Endothelial cell of hepatic sinusoid (primary cell): ENCODE results near the gene CEP295NL.
"Not testable (repeated sequence)": the region's sequence is repeated elsewhere in the genome, so short reads cannot be mapped to it uniquely, and the experiment has no call there.

Source experiments
- in situ Hi-C: cut with HindIII; loops from 2 replicates; pipeline ENCODE4 v1.10.0; 2017; ENCODE audit warnings: low sequenced_read_pairs

CEP295NL gene

GRCh38 chr17:78933025-78933958, 30.3 kb upstream of the CEP295NL start:
- in situ Hi-C loops, result no loop called here

GRCh38 chr17:78929908-78930775, 27.1 kb upstream of the CEP295NL start:
- in situ Hi-C loops, result no loop called here

GRCh38 chr17:78925662-78926555, 22.9 kb upstream of the CEP295NL start:
- in situ Hi-C loops, result no loop called here

- in situ Hi-C loops, result no loop called here
These were observed 22.2 kb upstream of the CEP295NL start, which contains the start of gene TIMP2 for GRCh38 chr17:78925234-78925633. Gene TIMP2, minus strand, starts transcription at chr17:78925387. Its CDS starts 299 bp downstream, at chr17:78925088.

- in situ Hi-C loops, result no loop called here
These were observed 21.6 kb upstream of the CEP295NL start for GRCh38 chr17:78924481-78925151.

GRCh38 chr17:78923660-78924453, 20.9 kb upstream of the CEP295NL start:
- in situ Hi-C loops, result no loop called here

GRCh38 chr17:78922816-78923498, 20.0 kb upstream of the CEP295NL start:
- in situ Hi-C loops, result no loop called here

GRCh38 chr17:78921437-78921971, 18.5 kb upstream of the CEP295NL start:
- in situ Hi-C loops, result no loop called here

- in situ Hi-C loops, result no loop called here
These were observed 17.5 kb upstream of the CEP295NL start for GRCh38 chr17:78920528-78920927.

GRCh38 chr17:78919861-78920450, 17.0 kb upstream of the CEP295NL start:
- in situ Hi-C loops, result no loop called here

- in situ Hi-C loops, result no loop called here
These were observed 16.0 kb upstream of the CEP295NL start for GRCh38 chr17:78918979-78919378.

GRCh38 chr17:78917451-78918275, 14.7 kb upstream of the CEP295NL start:
- in situ Hi-C loops, result no loop called here

- in situ Hi-C loops, result no loop called here
These were observed 13.1 kb upstream of the CEP295NL start for GRCh38 chr17:78915872-78916632.

GRCh38 chr17:78913115-78913514, 10.1 kb upstream of the CEP295NL start:
- in situ Hi-C loops, result no loop called here

GRCh38 chr17:78912082-78912481, 9.1 kb upstream of the CEP295NL start:
- in situ Hi-C loops, result no loop called here

- in situ Hi-C loops, result not testable (repeated sequence)
These were observed 8.5 kb upstream of the CEP295NL start for GRCh38 chr17:78911543-78911942.
